Dermis microvascular lymphatic vessel endothelial cell (primary cell): Measurements from ENCODE around the gene POFUT1. TPM values are rescaled to one million over a fixed set of nuclear protein-coding genes. Genes with fewer than 3 reads are reported as not detected.
"Not testable (repeated sequence)": the region's sequence is repeated elsewhere in the genome, so short reads cannot be mapped to it uniquely, and the experiment has no call there.

Experiments
- DNase-seq, 2 donors: peaks; one replicate each; pipeline versions ENCODE4 v3.0.0 to v3.0.0-alpha.2; 2010; ENCODE audit warnings: low read depth in 2 of 2
- total RNA-seq: library from RNA; depleted of rRNA; stranded (reverse); fragments of >200 nt; gene quantifications from 2 replicates; pipeline ENCODE4 v1.2.1, GENCODE V29; 2014

Gene POFUT1
- total RNA-seq, 1 donor from 2014 or later = 26.7 TPM

- no peak for DNase-seq
These were observed 26.6 kb downstream of the POFUT1 start for GRCh38 chr20:32234135-32234808.

- DNase-seq = no peak
These were observed 27.8 kb downstream of the POFUT1 start for GRCh38 chr20:32235331-32236047.

GRCh38 chr20:32236048-32236533 is 28.4 kb downstream of the POFUT1 start:
- DNase-seq = no peak

GRCh38 chr20:32236819-32237218 is 29.1 kb downstream of the POFUT1 start:
- no peak for DNase-seq

- DNase-seq = no peak
These were observed 29.7 kb downstream of the POFUT1 start for GRCh38 chr20:32237419-32237818.

GRCh38 chr20:32238483-32239425 is 31.1 kb downstream of the POFUT1 start:
- no peak for DNase-seq

GRCh38 chr20:32240205-32240604 is 32.5 kb downstream of the POFUT1 start:
- DNase-seq = no peak

GRCh38 chr20:32241807-32242206 is 34.1 kb downstream of the POFUT1 start:
- DNase-seq = no peak

GRCh38 chr20:32244150-32244823 is 36.6 kb downstream of the POFUT1 start:
- DNase-seq = no peak

GRCh38 chr20:32244959-32245358 is 37.3 kb downstream of the POFUT1 start:
- no peak for DNase-seq

GRCh38 chr20:32246208-32246607 is 38.5 kb downstream of the POFUT1 start:
- DNase-seq = not testable (repeated sequence)

GRCh38 chr20:32248043-32248442 is 40.4 kb downstream of the POFUT1 start:
- no peak for DNase-seq

- no peak for DNase-seq
These were observed 41.5 kb downstream of the POFUT1 start for GRCh38 chr20:32249030-32249738.

GRCh38 chr20:32251470-32251869 is 43.8 kb downstream of the POFUT1 start:
- DNase-seq = no peak

- DNase-seq = no peak
These were observed 44.5 kb downstream of the POFUT1 start for GRCh38 chr20:32252189-32252588.

GRCh38 chr20:32260973-32261372 is 53.3 kb downstream of the POFUT1 start:
- not testable (repeated sequence) for DNase-seq

GRCh38 chr20:32261644-32262043 is 54.0 kb downstream of the POFUT1 start:
- no peak for DNase-seq

- no peak for DNase-seq
These were observed 55.8 kb downstream of the POFUT1 start for GRCh38 chr20:32263398-32263954.

- DNase-seq = peak; percentile 50 to 52
These were observed 63.9 kb downstream of the POFUT1 start for GRCh38 chr20:32271620-32272019.

GRCh38 chr20:32274359-32274758 is 66.7 kb downstream of the POFUT1 start:
- DNase-seq = no peak
